Neural progenitor cell (in vitro differentiated cells): ENCODE data around the gene HEATR5B. TPM values are rescaled to one million over a fixed set of nuclear protein-coding genes. Genes with fewer than 3 reads are reported as not detected.
A peak's percentile ranks its signal among the peaks of the same experiment; 100 is the strongest.

Experiments
- DNase-seq: peaks from one replicate; pipeline ENCODE4 v3.0.0-alpha.2; 2016; ENCODE audit warnings: low spot score
- H2AFZ ChIP-seq: fragments of 200-600 bp; sonication (generic); replicated peaks from 2 replicates; pipeline ENCODE4 v1.6.1; 2016; ENCODE audit warnings: antibody characterized with exemption
- H3F3A ChIP-seq: fragments of 200-600 bp; sonication (generic); 2 replicates; pipeline ENCODE4 v1.6.1; 2016; ENCODE audit warnings: antibody characterized with exemption, low read depth
- H3K27ac ChIP-seq: fragments of 200-600 bp; sonication (generic); 2 replicates; pipeline ENCODE4 v1.5.1; 2016; ENCODE audit warnings: mild to moderate bottlenecking
- H3K27me3 ChIP-seq: fragments of 200-600 bp; sonication (generic); 2 replicates; pipeline ENCODE4 v1.6.1; 2016; ENCODE audit warnings: mild to moderate bottlenecking, moderate library complexity
- H3K36me3 ChIP-seq: fragments of 200-600 bp; sonication (generic); 2 replicates; pipeline ENCODE4 v1.5.1; 2016
- H3K4me1 ChIP-seq: fragments of 200-600 bp; sonication (generic); 2 replicates; pipeline ENCODE4 v1.6.1; 2016; ENCODE audit warnings: mixed run types
- H3K4me2 ChIP-seq: fragments of 200-600 bp; sonication (generic); 2 replicates; pipeline ENCODE4 v1.6.1; 2016
- H3K4me3 ChIP-seq: fragments of 200-600 bp; sonication (generic); 2 replicates; pipeline ENCODE4 v1.5.1; 2016
- H3K79me2 ChIP-seq: fragments of 200-600 bp; sonication (generic); 2 replicates; pipeline ENCODE4 v1.6.1; 2016; ENCODE audit warnings: low read depth
- H3K9ac ChIP-seq: fragments of 200-600 bp; sonication (generic); 2 replicates; pipeline ENCODE4 v1.6.1; 2016
- H3K9me3 ChIP-seq: fragments of 200-600 bp; sonication (generic); 2 replicates; pipeline ENCODE4 v1.5.1; 2016; ENCODE audit warnings: low read depth
- H4K20me1 ChIP-seq: fragments of 200-600 bp; sonication (generic); 2 replicates; pipeline ENCODE4 v1.6.1; 2016; ENCODE audit warnings: low read depth
- H3K27ac Mint-ChIP-seq: 3 replicates; pipeline ENCODE4 v1.8.0; 2021; ENCODE audit warnings: mixed read lengths
- H3K27me3 Mint-ChIP-seq: 2 replicates; pipeline ENCODE4 v1.8.0; 2022; ENCODE audit warnings: low read depth, mild to moderate bottlenecking, inconsistent platforms, moderate library complexity, mixed read lengths; ENCODE audit not compliant: insufficient read depth
- H3K36me3 Mint-ChIP-seq: 3 replicates; pipeline ENCODE4 v1.8.0; 2021; ENCODE audit warnings: mixed read lengths
- H3K4me1 Mint-ChIP-seq: 3 replicates; pipeline ENCODE4 v1.8.0; 2021; ENCODE audit warnings: mixed read lengths
- H3K4me3 Mint-ChIP-seq: 3 replicates; pipeline ENCODE4 v1.8.0; 2021; ENCODE audit warnings: mild to moderate bottlenecking, moderate library complexity, mixed read lengths
- H3K9me3 Mint-ChIP-seq: 3 replicates; pipeline ENCODE4 v1.8.0; 2020; ENCODE audit warnings: mixed read lengths
- EZH2 ChIP-seq: fragments of 200-600 bp; sonication (generic); IDR thresholded peaks from 2 replicates; pipeline ENCODE4 v1.6.1; 2017; ENCODE audit warnings: antibody characterized with exemption, mild to moderate bottlenecking, moderate library complexity
- EZH2phosphoT487 ChIP-seq: fragments of 200-600 bp; sonication (generic); IDR thresholded peaks from 2 replicates; pipeline ENCODE4 v1.6.1; 2017; ENCODE audit warnings: antibody characterized with exemption
- total RNA-seq: library from RNA; depleted of rRNA; stranded (reverse); fragments of >200 nt; gene quantifications from 2 replicates; pipeline ENCODE4 v1.2.3, GENCODE V29; 2015; ENCODE audit warnings: low replicate concordance
- TF ChIP-seq, protein P1 (sequence below): fragments of 200-600 bp; sonication (generic); IDR thresholded peaks from 2 replicates; pipeline ENCODE4 v1.5.1; 2017; ENCODE audit warnings: antibody characterized with exemption, mild to moderate bottlenecking

HEATR5B gene
- total RNA-seq, 1 donor from 2014 or later = 23.7 TPM

DNA sequence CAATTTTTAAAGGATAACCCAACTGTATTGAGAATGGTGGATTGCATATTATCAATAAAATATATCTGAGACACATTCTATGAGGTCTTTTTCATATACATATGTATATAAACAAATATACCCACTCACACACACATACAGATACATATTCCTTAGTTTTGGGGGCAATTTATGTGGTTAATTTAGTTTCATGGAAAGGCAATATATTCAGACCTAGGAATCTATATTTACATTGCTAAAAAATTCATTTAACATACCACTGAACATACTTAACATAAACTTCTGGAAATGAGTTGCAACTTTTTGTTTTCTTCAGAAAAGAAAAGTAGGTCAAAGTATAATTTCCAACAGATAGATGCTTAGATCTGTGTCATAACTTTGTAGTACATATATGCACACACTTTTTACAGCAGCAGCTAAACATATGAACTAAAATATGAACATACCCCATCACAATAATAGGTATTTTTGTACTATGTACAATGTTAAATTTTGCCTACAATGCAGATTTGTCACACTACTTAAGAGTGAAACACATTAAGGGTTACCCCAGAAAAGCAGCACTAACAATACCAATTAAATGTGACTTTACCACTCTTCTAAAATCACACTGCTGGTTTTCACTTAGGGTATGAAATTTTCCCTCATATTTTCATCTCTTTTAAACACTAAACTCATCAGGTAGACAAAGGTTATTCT, 23.0 kb downstream of the HEATR5B start:
- Histone ChIP-seq H3K4me3 (no peak overlapping the region), H3K79me2 (no peaks in the 10 kb centered on the region), H3K9ac (peak overlapping the region; percentile 7), H3K4me1 (no peaks in the 10 kb centered on the region), H4K20me1 (no peaks in the 10 kb centered on the region), H3K27me3 (no peaks in the 10 kb centered on the region), H3F3A (no peaks in the 10 kb centered on the region), H3K27ac (no peak overlapping the region), H3K9me3 (no peaks in the 10 kb centered on the region), H2AFZ (no peak overlapping the region), H3K4me2 (no peak overlapping the region), H3K36me3 (peaks cover 7% of the 10 kb centered on the region)
- H3K4me3 Mint-ChIP-seq = no peak overlapping the region
- no peak for TF ChIP-seq EZH2phosphoT487
- no peak for TF ChIP-seq EZH2
- TF ChIP-seq, protein P1, sequence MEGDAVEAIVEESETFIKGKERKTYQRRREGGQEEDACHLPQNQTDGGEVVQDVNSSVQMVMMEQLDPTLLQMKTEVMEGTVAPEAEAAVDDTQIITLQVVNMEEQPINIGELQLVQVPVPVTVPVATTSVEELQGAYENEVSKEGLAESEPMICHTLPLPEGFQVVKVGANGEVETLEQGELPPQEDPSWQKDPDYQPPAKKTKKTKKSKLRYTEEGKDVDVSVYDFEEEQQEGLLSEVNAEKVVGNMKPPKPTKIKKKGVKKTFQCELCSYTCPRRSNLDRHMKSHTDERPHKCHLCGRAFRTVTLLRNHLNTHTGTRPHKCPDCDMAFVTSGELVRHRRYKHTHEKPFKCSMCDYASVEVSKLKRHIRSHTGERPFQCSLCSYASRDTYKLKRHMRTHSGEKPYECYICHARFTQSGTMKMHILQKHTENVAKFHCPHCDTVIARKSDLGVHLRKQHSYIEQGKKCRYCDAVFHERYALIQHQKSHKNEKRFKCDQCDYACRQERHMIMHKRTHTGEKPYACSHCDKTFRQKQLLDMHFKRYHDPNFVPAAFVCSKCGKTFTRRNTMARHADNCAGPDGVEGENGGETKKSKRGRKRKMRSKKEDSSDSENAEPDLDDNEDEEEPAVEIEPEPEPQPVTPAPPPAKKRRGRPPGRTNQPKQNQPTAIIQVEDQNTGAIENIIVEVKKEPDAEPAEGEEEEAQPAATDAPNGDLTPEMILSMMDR = no peak
- H3K27me3 Mint-ChIP-seq = no peaks in the 10 kb centered on the region
- H3K36me3 Mint-ChIP-seq = peaks cover 3% of the 10 kb centered on the region
- DNase-seq = no peak
- no peak overlapping the region for H3K27ac Mint-ChIP-seq
- no peaks in the 10 kb centered on the region for H3K4me1 Mint-ChIP-seq
- H3K9me3 Mint-ChIP-seq = no peaks in the 10 kb centered on the region

- Mint-ChIP-seq H3K9me3 (no peaks in the 10 kb centered on the region), H3K4me1 (no peaks in the 10 kb centered on the region), H3K27ac (no peak overlapping the region), H3K36me3 (peaks cover 3% of the 10 kb centered on the region), H3K27me3 (no peaks in the 10 kb centered on the region), H3K4me3 (no peak overlapping the region)
- no peak for TF ChIP-seq EZH2phosphoT487
- Histone ChIP-seq H3K27me3 (no peaks in the 10 kb centered on the region), H3K4me2 (no peak overlapping the region), H3K4me1 (no peaks in the 10 kb centered on the region), H3K4me3 (no peak overlapping the region), H3K36me3 (peaks cover 7% of the 10 kb centered on the region), H4K20me1 (no peaks in the 10 kb centered on the region), H3K9ac (no peak overlapping the region), H3K27ac (no peak overlapping the region), H3K9me3 (no peaks in the 10 kb centered on the region), H3K79me2 (no peaks in the 10 kb centered on the region), H3F3A (no peaks in the 10 kb centered on the region), H2AFZ (no peak overlapping the region)
- no peak for DNase-seq
Observed at GRCh38 chr2:37060446-37060845, 23.7 kb downstream of the HEATR5B start.

DNA sequence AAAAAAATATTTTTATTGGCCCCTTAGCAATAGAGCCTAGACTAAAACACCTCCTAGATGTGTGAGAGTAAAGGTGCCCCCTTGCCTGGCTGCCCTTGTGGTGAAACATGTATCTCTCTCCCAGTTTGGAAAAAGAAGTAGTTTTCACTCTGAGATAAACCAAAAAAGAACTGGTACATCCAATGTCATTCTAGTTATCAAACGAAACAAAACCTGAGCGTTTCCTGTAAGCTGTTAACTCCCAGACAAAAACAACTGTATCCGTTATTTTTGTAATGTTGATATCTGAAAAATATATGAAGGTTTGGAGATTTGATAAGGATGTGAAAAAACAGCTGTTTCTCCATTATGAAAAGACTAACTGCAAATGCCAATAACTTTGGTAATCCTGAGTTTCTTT, 24.3 kb downstream of the HEATR5B start:
- H3K36me3 Mint-ChIP-seq = peaks cover 3% of the 10 kb centered on the region
- Histone ChIP-seq H3K36me3 (peaks cover 7% of the 10 kb centered on the region), H3K4me2 (no peak overlapping the region), H3K4me3 (no peak overlapping the region), H3K9me3 (no peaks in the 10 kb centered on the region), H4K20me1 (no peaks in the 10 kb centered on the region), H3F3A (no peaks in the 10 kb centered on the region), H3K27me3 (no peaks in the 10 kb centered on the region), H3K27ac (no peak overlapping the region), H2AFZ (no peak overlapping the region), H3K4me1 (no peaks in the 10 kb centered on the region), H3K79me2 (no peaks in the 10 kb centered on the region), H3K9ac (no peak overlapping the region)
- no peak overlapping the region for H3K27ac Mint-ChIP-seq
- TF ChIP-seq EZH2 (no peak), EZH2phosphoT487 (no peak)
- TF ChIP-seq, protein P1 = no peak
- H3K4me3 Mint-ChIP-seq = no peak overlapping the region
- H3K27me3 Mint-ChIP-seq = no peaks in the 10 kb centered on the region
- no peak for DNase-seq
- H3K4me1 Mint-ChIP-seq = no peaks in the 10 kb centered on the region
- no peaks in the 10 kb centered on the region for H3K9me3 Mint-ChIP-seq

DNA sequence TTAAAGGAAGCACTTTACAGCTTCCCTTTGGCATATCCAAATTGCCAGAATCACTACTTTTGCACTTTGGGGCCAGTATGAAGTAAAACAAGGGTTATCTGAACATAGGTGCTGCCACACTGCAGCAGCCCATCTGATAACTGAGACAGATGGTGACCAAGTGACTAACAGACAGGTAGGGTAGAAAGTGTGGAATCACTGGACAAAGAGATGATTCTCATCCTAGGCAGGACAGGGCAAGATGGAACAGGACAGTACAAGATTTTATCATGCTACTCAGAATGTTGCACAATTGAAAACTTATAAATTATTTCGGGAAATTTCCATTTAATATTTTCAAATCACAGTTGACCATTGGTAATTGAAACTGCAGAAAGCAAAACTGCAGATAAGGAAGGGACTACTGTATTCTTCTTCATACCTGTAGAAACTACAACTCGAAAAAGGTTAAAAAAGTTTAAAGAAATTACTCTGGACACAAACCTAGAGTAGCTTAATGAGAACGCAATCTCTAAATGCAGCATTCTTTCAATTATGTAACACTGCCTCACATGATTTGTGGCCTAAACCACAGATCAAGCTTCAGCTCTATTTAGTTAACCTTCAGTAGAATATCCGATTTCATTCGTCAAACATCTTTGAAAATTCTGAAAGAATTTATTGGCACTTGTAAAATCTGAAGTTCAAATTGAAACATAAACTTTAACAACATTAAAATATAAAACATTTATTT, 31.4 kb downstream of the HEATR5B start:
- Histone ChIP-seq H3K27ac (no peak overlapping the region), H3K9ac (no peak overlapping the region), H3K4me1 (no peaks in the 10 kb centered on the region), H3K4me3 (no peak overlapping the region), H2AFZ (no peak overlapping the region), H3K79me2 (no peaks in the 10 kb centered on the region), H3K27me3 (no peaks in the 10 kb centered on the region), H4K20me1 (no peaks in the 10 kb centered on the region), H3K36me3 (peaks cover 4% of the 10 kb centered on the region), H3K9me3 (no peaks in the 10 kb centered on the region), H3K4me2 (no peak overlapping the region), H3F3A (no peaks in the 10 kb centered on the region)
- Mint-ChIP-seq H3K4me1 (no peaks in the 10 kb centered on the region), H3K27ac (no peak overlapping the region), H3K9me3 (no peaks in the 10 kb centered on the region), H3K4me3 (no peak overlapping the region), H3K36me3 (peaks cover 1% of the 10 kb centered on the region), H3K27me3 (no peaks in the 10 kb centered on the region)
- no peak for DNase-seq
- TF ChIP-seq EZH2phosphoT487 (no peak), EZH2 (no peak)
- TF ChIP-seq, protein P1 = no peak
